NCI-H1092 treated with DMSO at 0.1 percent for 48 hours (cell line): ENCODE results near the gene DOCK9.

Experiments
- DNase-seq: peaks from one replicate; lab custom pipeline; 2025; lab: John Stamatoyannopoulos, UW

DOCK9 gene

DNA sequence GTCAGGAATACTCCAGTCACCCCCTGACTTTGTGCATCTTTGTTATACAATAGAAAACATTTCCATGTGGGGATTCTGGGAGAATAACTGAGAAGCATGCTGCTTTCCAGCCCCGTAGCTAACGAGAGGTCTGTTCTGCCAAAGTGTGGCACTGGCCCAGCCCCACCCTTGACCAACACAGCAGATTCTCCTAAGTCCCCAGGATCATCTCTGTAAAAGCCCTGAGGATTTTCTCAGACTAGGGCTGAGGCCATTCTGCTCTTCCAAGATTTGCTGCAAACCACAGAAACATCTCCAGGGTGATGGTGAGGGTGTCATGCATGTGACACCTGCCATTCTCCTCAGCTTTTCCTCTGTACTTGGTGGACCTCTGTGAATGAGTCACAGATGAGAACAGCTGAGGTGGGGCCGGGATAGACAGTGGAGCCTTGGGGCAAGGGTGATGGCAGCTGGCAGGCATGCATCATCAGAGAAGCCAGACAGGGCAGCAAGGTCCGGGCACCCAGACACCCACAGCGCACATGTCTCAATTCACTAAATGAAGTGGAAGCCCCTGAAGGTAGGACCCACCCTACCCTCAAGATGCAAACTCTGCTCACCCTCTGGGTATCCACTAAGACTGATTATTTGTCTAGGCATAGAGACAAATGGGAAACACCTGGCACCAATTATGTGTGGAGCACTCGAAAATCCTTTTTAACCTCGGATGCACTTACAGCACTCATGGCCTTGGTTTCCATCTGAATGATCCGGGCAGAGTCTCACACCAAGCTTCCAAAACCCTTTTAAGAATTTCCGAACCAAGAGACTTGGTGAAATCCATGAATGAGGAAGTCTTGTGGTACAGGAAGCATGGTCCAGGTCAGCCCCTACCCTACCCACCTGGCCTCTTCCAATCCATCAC is 20.1 kb upstream of the DOCK9 start:
- DNase-seq, result peak; percentile 41

DNA sequence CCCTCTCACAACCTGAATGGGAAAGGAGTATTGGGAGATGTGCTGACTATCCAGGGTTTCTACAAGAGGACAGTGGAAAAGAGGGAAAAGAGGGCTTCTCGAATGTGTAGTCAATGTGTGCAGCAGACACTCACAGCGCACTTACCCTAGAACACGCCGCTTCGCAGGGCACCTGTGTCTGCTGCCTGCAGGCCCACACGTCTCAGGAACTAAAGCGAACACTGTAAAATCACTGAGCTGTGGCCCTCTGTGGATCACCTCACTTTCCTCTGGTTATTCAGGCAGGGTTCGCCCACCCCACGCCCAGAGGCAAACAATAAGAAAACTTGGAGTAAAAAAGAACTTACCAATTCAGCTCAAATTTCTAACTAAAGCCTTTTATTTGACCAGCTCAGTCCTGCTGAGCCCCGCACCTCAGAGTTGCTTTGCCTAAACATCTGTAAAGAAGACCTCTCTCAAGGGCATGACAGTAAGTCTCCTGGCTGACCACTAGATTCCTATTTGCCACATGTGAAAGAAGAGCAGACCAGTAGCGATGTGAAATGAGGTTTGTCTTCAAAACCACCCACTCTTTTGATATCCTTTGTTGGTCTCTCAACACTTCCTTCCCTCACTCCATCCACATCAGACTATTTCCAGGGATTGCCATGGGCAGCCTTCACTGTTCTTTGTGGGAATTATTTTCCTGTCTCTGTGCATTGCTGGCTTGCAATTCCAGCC is 19.3 kb upstream of the DOCK9 start:
- DNase-seq, result no peak

DNA sequence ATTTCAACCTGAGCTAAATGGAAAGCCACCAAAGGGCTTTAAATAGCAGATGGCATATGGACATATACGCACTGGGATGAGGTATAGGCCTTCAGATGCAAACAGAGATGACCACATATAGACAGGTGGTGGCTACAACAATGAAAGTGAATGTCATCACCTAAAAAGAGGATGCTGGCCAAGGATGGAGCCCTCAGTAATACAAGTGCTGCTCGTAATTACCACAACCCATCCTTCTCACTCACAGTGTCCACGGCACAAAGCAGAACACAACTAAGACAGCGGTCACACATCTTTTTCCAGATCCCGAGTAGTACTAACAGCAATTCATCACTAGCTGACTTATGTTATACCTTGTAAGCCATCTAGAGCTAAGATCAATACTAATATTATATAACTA is 18.2 kb upstream of the DOCK9 start:
- no peak for DNase-seq

DNA sequence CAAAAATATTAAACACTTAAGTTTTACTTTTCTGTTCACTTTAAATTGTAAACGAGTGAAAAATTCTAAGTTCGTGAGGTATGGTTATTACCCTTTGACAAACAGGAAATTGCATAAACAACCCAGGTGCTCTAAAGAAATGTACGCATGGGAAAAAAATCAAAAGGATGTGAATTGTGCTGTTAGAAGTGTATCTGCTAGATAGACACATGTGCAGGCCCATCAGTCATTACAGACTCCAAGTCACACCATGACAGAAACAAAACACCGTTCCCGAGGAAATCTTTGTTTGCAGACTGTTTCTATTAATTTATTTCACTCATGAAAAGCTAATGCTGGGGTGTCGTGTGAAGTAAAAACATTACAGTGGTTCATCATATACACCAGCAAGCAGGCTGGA is 17.0 kb upstream of the DOCK9 start:
- DNase-seq, result no peak

DNA sequence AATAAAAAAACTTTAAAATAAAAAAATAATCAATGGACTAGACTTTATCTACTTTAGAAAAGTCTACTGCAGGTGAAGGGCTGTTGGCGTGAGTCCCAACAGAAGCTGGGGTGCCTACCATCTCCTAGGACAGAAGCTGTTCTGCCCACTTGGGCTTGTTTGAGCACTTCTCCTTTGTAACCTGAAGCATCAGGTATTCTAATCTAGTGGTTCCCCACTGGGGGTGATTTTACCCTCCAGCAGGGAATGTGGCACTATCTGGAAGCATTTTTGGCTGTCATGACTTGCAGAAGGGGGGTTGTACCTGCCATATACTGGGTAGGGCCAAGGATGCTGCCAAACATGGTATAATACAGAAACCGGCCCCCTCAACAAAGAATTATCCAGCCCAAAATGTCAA is 16.2 kb upstream of the DOCK9 start:
- DNase-seq, result no peak

DNA sequence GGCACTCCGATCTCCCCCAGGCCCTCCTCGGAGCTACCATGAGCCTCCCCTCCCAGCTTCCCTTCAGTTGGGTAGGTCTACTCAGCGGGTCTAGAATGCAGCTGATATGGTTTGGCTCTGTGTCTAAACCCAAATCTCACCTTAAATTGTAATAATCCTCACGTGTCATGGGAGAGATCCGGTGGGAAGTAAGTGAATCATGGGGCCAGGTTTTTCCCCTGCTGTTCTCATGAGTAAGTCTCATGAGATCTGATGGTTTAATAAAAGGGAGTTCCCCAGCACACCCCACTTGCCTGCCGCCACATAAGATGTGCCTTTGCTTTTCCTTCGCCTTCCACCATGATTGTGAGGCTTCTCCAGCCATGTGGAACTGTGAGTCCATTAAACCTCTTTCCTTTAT is 14.5 kb upstream of the DOCK9 start:
- no peak for DNase-seq

DNA sequence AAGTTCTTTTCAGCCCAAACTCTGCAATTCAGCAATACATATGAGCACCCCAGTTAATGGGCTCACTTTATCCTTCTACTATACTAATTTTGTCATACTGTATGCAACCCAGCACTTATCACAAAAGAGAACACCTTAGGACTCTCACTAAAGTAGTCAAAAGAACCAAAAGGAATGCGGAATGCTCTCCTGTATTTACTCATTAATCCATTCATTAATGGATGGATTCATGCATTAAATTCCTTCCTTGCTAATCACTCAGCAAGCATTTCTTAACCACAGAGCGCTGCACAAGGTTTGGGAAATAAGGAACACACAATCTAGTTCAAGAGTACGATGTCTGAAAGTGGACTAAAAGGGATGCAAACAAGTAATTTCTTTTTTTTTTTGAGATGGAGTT is 12.8 kb upstream of the DOCK9 start:
- DNase-seq, result no peak

DNA sequence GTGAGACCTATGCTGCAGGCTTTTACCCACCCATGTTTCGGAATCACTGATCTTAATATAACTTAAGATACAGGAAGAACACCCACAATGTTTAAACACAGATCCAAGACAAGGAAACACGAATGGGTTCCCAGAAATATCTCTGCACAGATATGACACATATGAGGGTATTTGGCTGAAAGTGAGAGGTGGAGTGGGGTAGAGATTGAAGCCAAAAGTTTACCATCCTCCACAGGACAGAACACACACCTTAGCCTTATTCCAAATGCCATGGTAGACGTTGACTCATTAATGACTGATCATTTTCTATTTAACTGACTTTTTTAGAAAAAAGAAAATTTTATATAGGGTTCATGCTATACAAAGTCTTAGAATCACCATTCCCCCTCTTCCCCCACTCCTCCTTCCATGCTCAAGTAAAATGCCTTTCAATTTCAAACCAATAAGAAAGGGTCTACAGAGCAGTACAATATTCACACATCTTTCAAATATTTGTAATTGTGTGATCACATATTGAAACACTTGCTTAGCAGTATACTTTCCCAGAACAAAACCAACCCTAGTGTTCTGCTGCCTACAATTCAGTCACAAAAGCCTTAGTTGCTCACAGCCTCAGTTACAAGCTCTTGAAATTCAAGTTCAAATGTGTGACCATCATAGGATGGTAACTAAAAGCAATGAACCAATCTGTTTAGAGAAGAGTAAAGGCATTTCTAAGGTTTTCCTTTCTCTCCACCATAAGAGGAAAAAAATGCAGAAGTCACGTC is 11.8 kb upstream of the DOCK9 start:
- no peak for DNase-seq

DNA sequence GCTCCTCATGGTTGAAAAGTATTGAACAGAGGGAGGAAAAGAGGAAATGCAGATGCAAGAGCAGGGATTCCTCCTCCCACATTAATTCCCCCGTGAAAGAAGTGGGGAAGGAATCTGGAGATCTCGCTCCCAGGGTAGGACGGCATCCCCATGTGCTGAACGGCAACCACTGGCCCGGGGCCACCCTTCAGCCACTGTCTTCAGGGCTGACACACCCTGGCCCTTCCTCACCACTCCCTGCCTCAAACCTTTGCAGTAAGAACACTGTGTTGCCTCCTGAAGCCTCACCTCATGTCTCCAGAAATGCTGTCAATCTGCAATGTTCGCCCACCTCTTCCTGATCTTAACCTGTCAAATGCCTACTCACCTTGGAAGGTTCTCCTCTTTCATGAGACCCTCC is 10.9 kb upstream of the DOCK9 start:
- no peak for DNase-seq

DNA sequence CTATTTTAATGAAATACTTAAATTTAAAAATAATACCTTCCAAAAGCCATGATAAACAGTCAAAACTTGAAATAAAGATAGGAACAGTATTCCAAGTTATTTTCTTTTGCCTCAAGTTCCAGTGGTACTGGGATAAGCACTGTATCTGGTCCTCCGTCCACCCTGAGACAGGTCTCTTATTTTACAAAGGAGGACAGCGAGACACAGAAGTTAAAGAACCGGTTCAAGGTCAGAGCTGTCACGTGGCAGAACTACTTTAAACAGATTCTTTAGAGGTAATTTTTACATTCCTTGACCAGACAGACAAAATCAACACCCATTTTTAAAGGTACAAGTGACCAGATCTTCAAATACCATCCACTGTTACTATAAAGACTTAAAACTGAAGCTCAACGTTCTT is 10.4 kb upstream of the DOCK9 start:
- DNase-seq, result no peak

DNA sequence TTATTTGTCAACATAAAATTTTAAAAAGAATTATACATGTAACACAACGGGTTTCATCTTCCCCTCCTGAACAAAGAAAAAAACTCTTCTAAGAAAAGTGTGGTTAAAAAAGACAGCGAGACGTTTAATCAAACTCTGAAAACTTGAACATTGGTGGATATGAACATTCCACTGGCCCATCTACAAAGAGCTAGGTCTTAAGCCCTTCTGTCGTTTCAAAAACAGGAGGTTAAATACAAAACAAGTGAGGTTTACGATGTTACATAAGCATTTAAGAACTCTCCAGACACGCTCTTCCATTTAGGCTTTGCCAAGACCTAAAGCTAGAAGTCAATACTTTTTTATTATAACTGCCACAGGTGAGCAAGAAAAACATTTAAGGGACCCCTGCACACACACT is 9.4 kb upstream of the DOCK9 start:
- DNase-seq, result no peak

DNA sequence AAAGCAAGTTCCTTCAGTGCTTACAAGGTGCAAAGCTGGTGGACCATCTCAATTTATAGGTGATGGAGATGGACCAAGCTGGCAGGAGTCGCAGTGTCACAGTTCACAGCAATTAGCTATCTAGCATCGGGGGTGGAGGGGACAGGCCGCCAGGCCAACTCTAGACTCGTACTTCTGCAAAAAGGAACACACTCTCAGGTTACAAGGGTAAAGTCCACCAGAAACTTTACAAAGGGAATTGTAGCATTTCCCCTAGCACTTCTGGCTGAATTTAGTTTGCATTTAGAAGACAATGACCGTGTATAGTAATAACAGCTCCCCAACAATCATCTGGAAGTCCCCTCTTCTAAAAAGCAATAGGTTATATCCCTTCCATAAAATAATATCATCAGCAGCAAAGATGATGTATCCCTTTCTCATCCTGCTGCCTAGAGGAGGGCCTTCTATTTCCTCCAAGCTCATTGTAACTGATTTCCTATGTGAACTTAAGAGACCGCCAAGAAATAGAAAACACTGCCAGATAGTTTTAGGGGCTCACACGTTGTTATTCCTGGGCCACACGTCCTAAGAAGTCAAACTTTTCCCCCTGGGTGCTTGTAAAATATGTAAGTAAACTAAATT is 8.5 kb upstream of the DOCK9 start:
- no peak for DNase-seq

DNA sequence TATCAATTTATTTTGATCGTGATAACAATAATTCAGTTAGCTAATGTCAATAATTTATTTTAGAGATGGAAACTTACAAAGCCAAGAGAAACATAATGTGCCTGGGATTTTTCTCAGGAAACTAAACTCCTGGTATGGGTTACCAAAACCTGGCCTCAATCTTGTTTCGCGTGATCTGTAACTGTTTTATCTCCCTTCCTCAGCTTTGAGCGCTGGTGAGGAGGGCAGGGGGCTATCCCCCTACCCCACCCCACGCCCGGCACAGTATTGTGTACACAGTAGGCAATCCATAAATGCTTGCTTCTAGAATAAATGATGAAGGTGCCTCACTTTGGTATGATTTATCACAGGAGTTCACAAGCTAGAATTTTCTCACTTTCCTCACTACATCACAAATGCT is 7.7 kb upstream of the DOCK9 start:
- no peak for DNase-seq

DNA sequence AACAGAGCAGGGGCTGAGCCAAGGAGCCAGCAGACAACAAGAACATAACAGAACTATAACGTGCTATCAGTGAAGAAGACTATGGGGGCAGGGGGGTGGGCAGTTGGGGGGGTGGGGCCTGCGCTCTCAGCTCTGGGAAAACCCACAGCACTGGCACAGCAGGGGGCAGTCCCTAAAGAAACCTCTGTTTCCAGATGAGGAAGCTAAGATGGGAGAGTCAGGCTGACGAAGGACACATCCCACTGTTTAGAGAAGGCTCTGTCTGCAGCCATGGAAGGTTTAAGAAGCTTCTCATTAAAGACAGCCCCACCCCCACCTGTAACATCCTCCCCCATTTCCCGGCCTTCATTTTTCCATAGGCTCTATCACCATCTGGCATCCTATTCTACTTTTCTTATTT is 7.1 kb upstream of the DOCK9 start:
- no peak for DNase-seq

DNA sequence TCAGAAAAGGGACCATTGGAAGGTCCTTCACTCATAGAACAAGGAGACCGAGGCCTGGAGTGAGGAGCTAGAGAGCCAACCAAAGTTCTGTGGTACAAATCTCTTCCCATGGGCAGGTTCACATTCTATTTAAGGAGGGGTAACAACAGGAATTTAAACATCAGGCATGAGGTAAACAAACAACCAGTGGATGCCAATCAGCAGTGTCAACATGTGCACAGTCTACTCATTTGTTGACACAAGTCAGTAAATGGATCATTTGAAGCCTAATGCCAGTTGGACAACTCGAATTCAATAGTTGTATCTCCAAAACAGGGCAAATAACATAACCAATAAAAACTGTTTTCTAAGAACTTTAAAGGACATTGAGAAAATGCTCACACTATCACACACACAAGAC is 6.3 kb upstream of the DOCK9 start:
- DNase-seq, result no peak

DNA sequence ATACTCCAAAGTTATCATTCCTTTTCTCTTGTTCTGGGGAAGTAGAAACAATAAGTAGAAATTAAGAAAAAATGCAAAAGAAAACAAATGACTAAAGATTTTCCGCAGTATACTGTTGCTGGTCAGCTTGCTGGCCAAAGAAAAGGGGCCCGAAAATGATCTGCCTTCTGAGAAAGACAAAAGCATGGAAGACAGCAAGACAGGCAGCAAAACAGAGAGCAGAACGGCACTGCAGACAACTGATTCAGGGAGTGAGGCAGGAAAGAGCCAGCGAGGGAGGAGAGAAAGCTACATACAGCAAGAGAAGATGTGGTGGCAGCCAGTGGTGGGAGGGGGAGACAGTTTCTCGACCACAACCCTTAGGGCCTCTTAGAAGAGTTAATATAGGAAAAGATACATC is 5.3 kb upstream of the DOCK9 start:
- DNase-seq, result no peak

DNA sequence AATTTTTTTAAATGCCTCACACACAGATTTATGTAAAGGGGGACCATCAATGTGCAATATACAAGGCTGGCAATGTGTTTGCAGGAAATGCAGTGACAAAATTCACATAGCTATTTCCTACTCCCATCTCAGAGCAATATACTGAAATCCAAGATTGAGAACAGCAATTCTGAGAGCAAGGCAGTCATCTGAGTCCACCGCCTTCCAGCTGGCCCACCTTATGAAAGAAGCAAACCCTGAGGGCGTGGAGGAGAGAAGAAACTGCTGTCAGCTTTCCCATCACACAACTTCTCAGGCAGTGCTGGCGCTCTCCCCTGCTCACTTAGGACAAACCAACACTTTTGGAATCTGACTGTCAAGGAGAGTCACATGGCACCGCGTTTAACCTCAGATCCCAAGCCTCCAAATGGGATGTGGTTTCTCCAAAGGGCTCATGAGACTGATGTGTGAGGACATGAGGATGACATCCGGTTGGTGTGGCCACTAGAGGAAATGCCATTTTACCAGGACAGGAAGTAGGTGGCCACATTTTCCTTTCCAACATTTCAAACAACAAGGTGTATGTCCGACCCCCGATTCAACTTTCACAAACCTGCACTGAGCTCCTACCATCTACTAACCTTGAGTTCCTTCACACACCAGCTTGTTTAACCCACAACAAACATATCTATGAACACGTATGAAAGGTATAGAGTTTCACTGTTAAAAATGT is 3.7 kb upstream of the DOCK9 start:
- no peak for DNase-seq

DNA sequence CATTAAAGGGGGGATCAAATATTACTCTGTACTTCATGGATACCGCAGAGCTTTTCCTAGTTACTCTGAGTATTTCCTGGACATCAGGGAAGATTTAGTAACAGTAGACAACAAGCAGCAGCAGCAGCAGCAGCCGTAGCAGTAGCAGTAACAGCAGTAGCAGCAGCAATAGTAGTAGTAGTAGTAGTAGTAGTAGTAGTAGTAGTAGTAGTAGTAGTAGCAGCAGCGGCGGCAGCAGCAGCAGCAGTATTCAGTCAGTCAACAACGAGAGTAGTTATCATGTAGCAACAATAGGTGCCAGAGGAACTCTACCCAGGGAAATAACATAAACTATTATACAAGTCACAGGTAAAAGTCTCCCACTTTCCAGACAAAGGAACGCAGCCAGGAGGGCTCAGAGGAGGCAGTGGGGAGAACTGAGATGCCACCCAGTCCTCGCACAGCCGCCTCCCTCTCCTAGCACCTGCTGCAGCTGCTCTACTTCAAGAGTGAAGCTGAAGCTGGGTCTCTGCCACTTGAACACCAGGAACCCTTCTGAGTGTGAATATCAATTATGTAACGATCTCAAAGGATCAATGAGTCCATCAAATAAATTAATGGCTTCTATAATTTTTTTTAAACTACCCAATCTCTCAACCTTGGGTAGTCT is 1.3 kb upstream of the DOCK9 start:
- peak; percentile 10 for DNase-seq

DNA sequence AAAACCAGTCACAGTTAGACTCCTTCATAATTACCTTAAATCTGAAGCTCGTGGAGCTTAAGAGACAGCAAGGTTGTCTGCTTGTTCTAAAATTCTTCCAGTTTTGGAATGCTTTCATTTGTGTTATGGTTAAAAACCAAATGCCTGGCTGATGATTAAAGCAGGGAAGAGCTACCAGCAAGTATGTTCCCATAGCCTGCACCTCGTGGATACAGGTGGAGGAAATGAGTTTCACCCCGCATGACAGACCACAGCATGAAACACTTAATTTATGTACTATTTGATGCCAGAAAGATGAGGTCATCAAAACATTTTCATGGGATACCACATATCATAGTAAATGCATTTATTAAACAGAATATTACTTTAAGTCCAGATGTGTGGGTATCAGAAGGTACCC is 416 bp upstream of the DOCK9 start:
- DNase-seq, result no peak

DNA sequence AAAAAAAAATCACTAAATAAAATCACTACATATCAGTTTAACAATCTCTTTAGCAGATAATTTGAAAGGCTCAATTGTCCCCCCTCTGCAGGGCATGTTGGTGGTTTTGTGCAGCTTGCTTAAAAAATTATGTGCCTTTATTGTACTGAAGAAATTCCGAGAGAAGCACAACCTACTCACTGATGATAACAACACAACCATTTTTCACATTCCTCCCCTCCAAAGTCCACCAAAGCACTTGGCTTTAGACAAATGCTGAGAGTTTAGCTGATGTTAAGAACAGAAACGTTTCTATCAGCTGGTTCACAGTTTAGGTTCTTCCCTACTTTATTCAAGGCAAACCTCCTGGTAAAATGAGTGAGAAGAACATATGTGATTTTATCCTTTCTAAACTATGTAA is 923 bp downstream of the DOCK9 start:
- DNase-seq, result no peak

DNA sequence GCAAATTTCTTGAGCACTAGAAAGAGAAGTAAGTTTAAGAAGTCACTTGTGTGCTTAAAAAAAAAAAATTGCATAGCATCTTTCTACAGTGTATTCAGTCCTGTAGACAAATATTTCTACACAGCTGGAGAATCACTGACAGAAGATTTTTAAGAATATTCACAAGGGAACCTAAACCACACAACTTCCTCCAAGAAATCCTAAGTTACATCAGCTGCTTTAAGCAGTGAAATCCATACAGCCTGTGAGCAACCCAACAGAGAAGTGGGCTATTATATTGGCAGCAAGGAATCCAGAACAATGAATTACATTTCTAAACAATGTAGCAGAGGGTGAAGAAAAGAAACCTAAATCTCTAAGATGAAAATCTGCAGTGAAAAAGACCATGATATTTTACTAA is 1.5 kb downstream of the DOCK9 start:
- DNase-seq, result no peak
